Measurements from ENCODE around the gene FZD7.
A peak's percentile ranks its signal among the peaks of the same experiment; 100 is the strongest.

Gene FZD7

DNA sequence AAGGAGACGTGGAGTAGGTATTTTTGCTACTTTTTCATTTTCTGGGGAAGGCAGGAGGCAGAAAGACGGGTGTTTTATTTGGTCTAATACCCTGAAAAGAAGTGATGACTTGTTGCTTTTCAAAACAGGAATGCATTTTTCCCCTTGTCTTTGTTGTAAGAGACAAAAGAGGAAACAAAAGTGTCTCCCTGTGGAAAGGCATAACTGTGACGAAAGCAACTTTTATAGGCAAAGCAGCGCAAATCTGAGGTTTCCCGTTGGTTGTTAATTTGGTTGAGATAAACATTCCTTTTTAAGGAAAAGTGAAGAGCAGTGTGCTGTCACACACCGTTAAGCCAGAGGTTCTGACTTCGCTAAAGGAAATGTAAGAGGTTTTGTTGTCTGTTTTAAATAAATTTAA, 3.4 kb downstream of the FZD7 start:
- no peak for TF ChIP-seq GATA1 (IDR thresholded peaks at IDR 0.05; ENCODE audit: low read depth, low read length)
- DNase-seq = no peak

DNA sequence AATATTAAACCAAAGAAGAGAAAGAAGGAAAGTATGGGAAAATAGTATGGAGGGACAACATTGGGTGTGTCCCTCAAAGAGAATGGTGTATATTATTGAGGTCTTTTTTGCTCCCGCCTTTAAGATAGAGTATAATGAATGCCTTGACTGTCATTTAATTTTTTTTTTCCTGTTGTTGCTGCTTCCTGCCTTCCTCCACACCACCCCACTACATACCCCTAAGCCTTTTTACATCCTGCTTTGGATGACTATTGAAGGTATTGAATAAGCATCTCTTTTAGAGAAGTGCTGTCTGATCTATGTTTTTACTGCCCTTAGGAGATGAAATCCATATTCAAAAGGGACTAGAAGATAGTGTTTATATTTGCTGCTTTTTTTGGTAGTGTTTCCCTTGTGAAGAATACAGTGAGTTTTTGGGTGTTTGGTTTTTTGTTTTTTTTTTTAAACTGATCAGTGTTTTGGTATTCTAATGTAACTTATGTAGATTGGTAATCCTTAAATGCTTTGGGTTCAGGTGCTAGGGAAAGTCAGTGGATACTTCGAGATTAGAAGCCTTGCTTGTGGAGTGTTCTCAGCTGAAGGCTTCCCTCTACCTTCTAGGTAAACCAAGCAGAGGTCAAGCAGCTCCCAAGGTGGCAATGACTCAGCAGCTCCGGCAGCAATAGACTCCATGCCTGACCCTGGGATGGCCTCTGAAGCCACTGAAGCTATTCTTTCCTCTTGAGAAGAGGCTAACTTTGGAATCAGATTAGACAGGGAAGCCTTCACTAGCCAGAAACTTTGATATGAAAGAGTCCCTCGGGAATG, 5.0 kb downstream of the FZD7 start:
- DNase-seq = no peak
- TF ChIP-seq POLR2A (IDR thresholded peaks at IDR 0.05; ENCODE audit: low read length) = no peak
- no peak for TF ChIP-seq GATA1 (IDR thresholded peaks at IDR 0.05; ENCODE audit: low read depth, low read length)

DNA sequence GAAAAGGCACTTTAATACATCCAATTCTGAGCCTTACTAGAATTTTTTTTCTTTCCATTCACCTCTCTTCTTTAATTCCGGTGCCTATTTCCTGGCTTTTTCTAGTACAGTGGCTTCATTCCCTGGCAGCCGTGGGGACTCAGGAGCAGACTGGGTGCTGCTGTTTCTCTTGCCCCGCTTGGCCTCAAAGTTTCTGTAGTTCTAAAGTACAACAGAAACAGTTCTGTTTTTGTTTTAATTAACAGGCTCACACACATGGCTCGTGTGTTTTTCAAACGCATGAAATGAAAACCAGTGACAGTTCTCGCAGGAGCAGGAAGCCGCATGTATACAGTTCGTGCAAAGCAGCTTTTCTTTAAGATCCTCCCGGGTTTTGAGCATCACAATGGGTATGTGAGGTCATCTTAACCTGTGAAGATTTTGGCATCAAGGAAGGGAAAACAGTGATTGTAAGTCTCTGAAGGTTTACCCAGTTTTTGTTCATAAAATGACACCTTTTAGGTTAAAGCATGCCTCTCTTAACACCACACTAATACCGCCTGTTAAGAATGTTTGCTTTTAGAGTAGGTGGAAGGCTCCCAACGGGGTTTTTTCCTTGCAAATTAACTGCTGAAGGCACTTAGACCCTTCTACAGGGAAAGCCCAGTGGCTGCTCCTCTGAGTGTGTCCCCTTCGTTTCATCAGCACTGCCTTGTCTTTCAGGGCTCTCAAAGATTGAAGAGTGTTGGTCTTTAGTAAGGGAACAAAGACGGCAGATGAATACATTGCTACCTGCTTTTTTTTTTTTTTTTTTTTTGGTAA, 5.8 kb downstream of the FZD7 start:
- TF ChIP-seq GATA1 (IDR thresholded peaks at IDR 0.05; ENCODE audit: low read depth, low read length) (no peak), POLR2A (IDR thresholded peaks at IDR 0.05; ENCODE audit: low read length) (no peak)
- DNase-seq = no peak

DNA sequence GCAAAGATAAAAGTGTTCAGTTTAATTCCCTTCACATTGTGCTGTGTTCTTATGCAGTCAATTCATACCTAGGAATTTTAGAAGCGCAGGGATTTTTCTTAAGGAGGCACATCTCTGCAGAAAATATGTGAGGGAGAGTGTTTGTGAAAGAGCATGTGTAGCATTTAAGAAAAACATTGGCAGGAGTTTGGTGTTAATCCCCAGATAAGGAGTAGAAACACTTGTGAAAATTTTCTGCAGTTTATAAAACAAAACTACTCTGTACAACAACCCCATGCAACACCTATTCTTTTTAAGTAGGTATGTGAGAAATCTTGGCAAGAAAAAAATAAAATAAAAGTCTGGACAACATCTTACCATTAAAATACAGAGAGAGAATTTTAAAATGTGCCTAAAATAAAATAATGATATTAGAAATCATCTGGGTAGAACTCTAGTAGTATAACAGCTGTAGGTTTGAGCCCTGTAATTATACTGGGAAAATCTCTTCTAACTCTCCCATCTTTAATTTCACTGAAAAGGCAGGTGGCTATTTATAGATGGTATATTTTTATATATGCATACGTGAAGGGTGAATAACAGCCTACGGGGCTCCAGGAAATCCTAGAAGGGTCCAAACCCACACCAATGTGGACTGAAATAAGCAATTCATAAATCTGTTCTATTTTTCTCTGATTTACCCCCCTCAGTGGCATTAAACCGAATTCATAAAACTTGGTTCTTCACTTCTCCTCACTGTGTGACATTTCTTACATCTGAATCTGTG, 6.6 kb downstream of the FZD7 start:
- no peak for TF ChIP-seq GATA1 (IDR thresholded peaks at IDR 0.05; ENCODE audit: low read depth, low read length)
- no peak for TF ChIP-seq POLR2A (IDR thresholded peaks at IDR 0.05; ENCODE audit: low read length)
- DNase-seq = no peak

DNA sequence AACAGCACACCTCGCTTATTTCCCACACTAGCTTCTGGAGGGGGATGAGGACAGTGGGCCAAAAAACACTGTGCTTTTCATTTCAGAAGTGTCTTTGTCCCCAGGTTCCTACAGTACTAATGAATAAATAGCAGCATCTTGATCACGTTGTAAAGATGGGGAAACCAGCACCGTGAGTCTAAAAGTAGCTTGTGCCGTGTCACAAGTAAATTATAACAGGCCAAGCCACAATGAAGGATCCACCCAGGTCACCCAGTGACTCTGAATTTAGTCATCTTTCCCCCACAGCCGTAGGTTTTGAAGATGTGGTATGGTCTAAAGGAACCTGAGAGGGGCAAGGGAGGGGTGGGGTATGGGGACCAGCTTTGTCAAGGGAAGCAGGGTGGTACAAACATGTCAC, 8.8 kb downstream of the FZD7 start:
- TF ChIP-seq POLR2A (IDR thresholded peaks at IDR 0.05; ENCODE audit: low read length) (no peak), GATA1 (IDR thresholded peaks at IDR 0.05; ENCODE audit: low read depth, low read length) (no peak)
- DNase-seq = no peak

DNA sequence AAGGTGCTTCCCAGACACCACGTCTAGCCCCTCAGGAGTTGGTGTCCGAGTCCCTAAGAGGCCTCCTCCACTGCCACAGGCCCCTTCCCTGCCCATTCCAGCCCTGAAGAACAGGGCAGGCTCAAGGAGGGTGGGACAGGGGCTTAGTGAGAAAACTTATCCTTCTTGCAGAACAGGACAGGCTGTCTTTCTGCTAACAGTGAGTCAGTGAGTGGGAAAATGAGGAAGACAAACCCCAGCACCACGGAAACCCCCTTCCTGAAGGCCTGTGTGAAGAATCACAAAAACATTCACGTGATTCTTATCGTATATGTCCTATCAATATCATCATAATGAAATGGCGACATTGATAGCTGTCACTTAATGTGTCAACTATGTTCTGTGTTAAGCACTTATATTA, 9.8 kb downstream of the FZD7 start:
- TF ChIP-seq POLR2A (IDR thresholded peaks at IDR 0.05; ENCODE audit: low read length) = no peak
- TF ChIP-seq GATA1 (IDR thresholded peaks at IDR 0.05; ENCODE audit: low read depth, low read length) = no peak
- no peak for DNase-seq

DNA sequence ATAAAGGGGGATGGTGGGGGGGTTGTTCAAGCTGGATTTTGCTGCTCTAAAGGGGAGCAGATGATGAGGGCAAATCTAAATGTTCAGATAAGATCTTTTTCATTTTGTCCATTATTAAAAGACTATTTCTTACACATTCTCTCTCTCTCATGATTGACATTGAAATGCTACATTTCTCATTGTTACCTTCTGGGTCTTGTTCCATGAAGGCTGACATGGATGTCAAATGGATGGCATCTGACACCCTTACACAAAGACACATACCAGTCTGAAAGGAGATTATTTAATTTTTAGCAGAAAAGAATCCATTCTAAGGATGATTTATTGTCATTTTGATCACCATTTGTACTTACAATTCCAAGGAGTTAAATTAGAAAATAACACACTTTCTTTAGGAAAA, 11.1 kb downstream of the FZD7 start:
- TF ChIP-seq POLR2A (IDR thresholded peaks at IDR 0.05; ENCODE audit: low read length) (no peak), GATA1 (IDR thresholded peaks at IDR 0.05; ENCODE audit: low read depth, low read length) (no peak)
- no peak for DNase-seq

DNA sequence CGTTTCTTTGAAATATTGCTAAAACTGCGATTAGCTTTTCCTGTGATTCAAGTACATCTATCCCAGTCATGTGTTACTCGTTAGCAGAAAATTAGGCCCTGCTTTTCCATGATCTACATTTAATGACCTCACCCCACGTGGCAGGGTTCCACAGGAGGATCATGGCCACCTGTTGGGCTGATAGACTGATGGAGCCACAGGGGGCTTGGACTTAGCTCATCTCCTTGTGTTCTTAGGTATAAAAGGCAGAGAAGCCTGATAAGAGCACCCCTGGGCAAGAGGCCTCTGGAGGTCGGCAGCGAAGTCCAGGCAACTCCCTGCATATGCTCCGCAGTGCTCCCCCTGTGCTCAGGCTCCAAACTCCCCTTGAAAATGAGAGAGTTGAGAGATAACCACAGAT, 12.9 kb downstream of the FZD7 start:
- no peak for TF ChIP-seq GATA1 (IDR thresholded peaks at IDR 0.05; ENCODE audit: low read depth, low read length)
- no peak for TF ChIP-seq POLR2A (IDR thresholded peaks at IDR 0.05; ENCODE audit: low read length)
- DNase-seq = no peak

DNA sequence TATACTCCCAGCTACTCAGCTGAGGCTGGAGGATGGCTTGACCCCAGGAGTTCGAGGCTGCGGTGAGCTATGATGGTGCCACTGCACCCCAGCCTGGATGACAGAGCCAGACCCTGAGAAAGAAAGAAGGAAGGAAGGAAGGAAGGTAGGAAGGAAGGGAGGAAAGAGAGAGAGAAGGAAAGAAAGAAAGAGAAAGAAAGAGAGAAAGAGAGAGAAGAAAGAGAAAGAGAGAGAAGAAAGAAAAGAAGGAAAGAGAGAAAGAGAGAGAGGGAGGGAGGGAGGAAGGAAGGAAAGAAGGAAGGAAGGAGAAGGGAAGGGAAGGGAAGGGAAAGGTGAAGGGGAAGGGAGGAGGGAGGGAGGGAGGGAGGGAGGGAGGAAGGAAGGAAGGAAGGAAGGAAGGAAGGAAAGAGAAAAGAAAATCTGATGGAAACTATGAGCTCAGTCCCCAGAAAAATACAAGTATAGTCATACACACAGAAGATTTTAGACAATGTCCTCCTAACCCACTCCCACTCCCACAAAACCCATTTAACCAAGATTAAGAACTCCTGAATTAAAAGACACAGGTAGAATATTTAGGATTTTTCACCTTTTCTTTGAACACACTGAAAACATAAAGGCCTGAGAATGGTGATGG, 15.6 kb downstream of the FZD7 start:
- no peak for DNase-seq
- TF ChIP-seq GATA1 (IDR thresholded peaks at IDR 0.05; ENCODE audit: low read depth, low read length) = no peak
- TF ChIP-seq POLR2A (IDR thresholded peaks at IDR 0.05; ENCODE audit: low read length) = no peak

DNA sequence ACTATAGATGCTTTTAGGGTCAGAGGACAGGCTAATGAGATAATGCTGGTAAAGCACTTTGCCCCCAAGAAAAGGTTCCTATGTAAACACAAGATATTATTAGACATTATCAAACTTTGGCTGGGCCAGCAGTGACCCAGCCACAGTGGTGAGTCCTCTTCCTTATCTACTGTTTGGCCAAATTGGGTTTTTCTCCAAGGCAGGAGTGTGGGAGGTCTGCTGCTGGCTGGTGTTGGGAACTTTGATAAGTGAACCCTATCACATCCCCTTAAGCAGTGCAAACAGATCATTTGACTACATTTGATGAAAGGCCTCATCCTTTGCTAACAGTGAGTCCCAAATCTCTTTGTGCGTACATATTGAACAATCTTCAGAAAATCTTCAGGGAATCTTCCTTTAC, 16.2 kb downstream of the FZD7 start:
- TF ChIP-seq GATA1 (IDR thresholded peaks at IDR 0.05; ENCODE audit: low read depth, low read length) = no peak
- TF ChIP-seq POLR2A (IDR thresholded peaks at IDR 0.05; ENCODE audit: low read length) = no peak
- peak in 1 of 2 experiments; percentile 10 for DNase-seq

DNA sequence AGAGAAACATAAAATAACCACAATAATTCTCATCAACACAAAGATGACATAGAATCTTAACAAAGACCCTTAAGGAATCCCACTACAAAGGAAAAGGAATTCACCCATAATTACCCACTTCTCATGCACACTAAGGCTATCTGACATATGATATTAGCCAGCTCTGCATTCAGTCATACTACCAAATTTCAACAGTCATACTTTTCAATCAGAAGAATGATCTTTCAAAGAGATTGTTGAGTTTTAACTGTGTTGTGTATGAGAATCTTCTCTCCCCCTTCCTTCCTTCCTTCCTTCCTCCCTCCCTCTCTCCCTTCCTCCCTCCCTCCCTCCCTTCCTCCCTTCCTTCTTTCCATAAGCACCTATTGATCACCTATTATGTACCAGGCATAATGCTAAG, 17.0 kb downstream of the FZD7 start:
- DNase-seq = no peak
- no peak for TF ChIP-seq GATA1 (IDR thresholded peaks at IDR 0.05; ENCODE audit: low read depth, low read length)
- TF ChIP-seq POLR2A (IDR thresholded peaks at IDR 0.05; ENCODE audit: low read length) = no peak

DNA sequence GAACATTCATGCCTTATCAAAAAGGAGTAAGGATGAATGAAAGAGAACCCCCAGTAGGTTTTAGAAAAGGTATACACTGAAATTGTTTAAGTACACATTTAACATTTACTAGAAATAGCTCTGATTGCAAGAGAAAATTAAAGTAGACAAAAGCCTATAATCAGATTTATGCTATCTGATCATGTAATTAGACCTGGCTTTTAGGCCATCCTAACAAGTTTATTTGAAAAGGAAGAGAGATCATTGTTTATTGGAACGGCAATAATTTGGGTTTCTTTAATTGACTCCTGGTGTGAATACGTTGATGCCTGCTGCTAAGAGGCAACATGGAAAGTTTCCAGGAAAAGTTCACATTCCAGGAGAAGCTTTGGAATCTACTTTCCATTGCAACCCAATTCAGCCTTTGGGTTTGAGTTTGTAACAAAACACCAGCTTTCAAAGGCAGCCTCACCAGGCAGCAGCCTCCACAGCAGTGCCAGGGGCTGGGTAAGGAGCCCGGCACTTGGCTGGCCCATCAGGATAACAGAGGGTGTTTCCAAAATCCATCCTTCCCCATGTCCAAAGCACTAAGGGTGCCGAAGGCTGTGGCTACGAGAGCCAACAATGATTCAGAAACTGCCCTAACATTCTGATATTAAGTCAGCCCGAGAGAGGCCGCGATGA, 18.0 kb downstream of the FZD7 start:
- no peak for DNase-seq
- TF ChIP-seq GATA1 (IDR thresholded peaks at IDR 0.05; ENCODE audit: low read depth, low read length) = no peak

DNA sequence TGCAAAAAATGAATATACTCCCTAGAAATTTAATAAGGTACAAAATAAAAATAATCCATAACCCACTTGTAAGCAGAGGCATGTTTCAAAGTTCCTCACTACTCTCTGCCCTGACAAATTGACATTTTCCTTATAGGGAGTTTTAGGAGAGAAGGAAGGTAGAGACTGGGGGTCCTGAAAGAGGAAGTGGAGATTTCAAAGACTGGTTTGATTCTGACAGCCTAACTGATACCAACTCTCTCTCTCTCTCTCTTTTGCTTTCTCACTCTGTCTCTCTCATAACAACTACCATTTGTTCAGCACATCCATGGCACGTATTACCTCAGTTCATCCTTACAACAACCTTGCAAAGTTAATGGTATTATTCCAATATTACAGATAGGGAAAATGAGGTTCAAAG, 18.6 kb downstream of the FZD7 start:
- no peak for TF ChIP-seq GATA1 (IDR thresholded peaks at IDR 0.05; ENCODE audit: low read depth, low read length)
- DNase-seq = no peak

Data from erythroblast (primary cell).